ENCODE measurements around the gene SARS1. TPM values are rescaled to one million over a fixed set of nuclear protein-coding genes. Genes with fewer than 3 reads are reported as not detected.

Gene SARS1, protein sequence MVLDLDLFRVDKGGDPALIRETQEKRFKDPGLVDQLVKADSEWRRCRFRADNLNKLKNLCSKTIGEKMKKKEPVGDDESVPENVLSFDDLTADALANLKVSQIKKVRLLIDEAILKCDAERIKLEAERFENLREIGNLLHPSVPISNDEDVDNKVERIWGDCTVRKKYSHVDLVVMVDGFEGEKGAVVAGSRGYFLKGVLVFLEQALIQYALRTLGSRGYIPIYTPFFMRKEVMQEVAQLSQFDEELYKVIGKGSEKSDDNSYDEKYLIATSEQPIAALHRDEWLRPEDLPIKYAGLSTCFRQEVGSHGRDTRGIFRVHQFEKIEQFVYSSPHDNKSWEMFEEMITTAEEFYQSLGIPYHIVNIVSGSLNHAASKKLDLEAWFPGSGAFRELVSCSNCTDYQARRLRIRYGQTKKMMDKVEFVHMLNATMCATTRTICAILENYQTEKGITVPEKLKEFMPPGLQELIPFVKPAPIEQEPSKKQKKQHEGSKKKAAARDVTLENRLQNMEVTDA
- 152 and 170 TPM in 2 replicates for total RNA-seq

DNA sequence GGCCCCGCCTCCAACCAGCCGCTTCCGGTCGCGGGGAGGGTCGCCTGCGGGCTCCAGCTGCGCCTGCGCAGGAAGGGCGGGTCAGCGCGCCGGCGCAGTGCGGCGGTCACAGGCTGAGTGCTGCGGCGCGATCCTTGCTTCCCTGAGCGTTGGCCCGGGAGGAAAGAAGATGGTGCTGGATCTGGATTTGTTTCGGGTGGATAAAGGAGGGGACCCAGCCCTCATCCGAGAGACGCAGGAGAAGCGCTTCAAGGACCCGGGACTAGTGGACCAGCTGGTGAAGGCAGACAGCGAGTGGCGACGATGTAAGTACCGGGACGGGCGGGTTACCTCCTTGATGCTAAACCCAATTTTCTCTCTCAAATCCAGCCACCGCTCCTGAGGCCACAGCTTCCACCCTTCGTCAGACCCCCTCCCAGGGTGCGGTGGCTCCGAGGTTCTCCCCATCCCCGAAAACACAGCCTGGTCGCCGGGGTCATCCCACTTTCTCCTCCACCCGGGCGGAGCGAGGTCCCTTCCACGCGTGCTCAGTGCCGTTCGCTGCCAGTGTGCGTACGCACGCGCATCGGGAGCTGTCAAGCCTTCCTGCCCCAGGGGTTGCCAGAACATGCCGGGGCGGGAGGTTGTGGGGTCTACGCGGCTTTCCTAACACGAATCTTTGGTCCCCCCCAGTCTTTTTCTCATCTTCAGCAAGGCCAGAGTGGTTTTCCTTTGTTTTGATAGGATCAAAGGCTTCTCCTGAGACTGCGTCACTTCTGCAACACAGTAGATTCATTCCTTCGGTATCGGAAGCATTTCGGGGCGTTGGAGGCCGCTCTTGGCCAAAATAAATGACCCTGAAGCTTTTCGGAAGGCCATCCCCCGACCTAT lies at the start of gene SARS1:
TSS of gene SARS1 (plus strand) at position 95 of the 870 bp plus-strand sequence. CDS start at position 170, 75 bp downstream.

DNA sequence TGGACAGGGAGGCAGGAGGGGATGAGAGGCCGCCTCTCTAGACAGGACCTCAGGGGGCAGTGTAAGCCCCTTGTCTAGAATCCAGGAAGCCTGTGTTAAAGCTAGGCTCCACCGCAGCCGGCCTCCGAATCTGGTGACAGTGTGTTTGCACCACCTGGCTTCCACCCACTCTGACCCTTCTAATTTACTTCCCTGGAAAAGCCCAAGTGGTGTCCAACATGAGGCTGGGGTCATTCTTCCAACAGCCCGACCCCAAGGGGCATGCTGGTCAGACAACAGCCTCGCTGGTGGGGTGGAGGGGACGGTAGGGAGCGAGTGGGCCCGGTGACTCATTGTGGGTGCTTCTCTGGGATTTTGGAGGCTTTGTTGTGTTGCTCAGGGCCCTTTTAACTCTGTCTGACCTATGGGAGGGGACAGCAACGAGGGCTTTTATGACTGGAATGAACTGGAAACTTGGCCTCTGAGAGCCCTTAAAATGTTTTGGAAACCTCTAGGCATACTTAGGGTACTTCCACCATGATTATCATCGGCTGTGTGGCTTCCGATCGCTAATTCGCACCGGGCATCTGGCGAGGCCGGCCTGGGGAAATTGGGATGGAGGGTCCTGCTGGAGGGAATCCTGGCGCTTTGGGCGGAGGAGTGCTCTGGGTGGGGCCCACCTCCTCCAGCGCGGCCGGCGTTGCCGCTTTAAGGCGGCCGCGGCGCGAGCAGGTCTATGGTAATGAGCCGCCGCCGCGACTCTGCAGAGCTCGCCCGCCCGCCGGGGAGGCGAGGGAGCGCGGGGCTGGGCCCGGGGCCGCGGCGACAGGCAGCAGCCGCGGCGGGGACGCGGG lies 35.3 kb downstream of the SARS1 start, which contains the start of gene CELSR2:
TSS of gene CELSR2 (plus strand) at position 743 of the 833 bp plus-strand sequence. CDS start 541 bp downstream, outside the sequence.

DNA sequence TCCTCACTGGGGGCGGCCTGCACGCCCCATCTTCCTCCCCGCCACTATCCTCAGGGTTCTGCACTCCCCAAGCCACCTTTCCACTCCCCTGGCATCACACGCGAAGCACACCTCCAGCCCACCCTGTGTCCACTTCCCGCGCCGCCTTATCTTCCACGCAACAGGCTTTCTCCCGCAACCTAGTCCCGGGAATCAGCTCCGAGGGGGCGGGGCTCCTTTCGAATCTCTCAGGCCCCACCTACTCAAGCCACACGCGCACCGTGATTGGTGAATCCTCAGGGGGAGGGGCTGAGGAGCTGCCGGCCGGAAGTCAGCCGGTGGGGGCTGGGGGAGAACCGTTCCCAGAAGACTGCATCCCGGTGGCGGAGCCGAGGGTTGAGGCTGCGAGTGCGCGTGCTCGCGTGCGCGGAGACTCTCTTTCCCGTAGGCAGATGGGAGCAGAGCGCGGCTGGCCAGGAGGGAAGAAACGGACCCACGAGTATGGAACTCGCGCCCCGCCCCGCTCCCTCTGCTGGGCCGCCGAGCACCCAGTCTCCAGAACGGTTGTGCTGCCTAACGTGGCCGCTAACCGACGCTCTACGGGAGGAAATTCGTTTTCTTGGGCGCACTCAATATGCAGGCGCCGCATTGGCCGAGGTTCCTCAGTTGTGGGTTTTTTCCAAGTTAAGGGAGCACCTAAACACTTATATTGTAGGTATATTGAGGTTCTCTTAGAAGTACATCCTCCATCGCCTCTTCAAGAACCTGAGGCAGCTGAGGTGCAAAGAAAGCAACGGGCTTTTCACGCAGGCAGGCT lies 69.4 kb downstream of the SARS1 start, which contains the start of gene PSRC1:
TSS of gene PSRC1 (minus strand) at position 194 of the 796 bp plus-strand sequence.

Other genes with a start within 250 kb of the SARS1 start
- gene WDR47, start 171.8 kb upstream of the SARS1 start, total RNA-seq: 11.8 and 13.5 TPM in 2 replicates
- gene TAF13, start 137.9 kb upstream of the SARS1 start, total RNA-seq: 37.8 and 44.6 TPM in 2 replicates
- gene TMEM167B, start 123.2 kb upstream of the SARS1 start, total RNA-seq: 9.4 and 15.1 TPM in 2 replicates
- gene ELAPOR1, start 99.8 kb upstream of the SARS1 start, total RNA-seq: under 0.01 and 0.20 TPM in 2 replicates
- under 0.01 TPM in 2 replicates for gene CELSR2, start 35.6 kb downstream of the SARS1 start, total RNA-seq
- gene PSRC1, start 69.2 kb downstream of the SARS1 start, total RNA-seq: 13.6 and 20.9 TPM in 2 replicates
- not detected in 2 replicates for gene MYBPHL, start 93.1 kb downstream of the SARS1 start, total RNA-seq
- gene SORT1, start 184.0 kb downstream of the SARS1 start, total RNA-seq: 1.1 and 1.2 TPM in 2 replicates
- gene PSMA5, start 212.5 kb downstream of the SARS1 start, total RNA-seq: 54.5 and 64.3 TPM in 2 replicates